Immature natural killer cell (primary cell): Measurements from ENCODE around the gene SLC45A3. TPM values are rescaled to one million over a fixed set of nuclear protein-coding genes. Genes with fewer than 3 reads are reported as not detected.

Source experiments
- DNase-seq, 3 donors: peaks; one replicate each; pipeline ENCODE4 v3.0.0; 2022; ENCODE audit warnings: mixed read lengths in 1 of 3
- H3K27ac Mint-ChIP-seq, 6 donors: one replicate each; pipeline ENCODE4 v1.8.0; 2020; ENCODE audit warnings: mixed read lengths in 6 of 6, mild to moderate bottlenecking in 5 of 6, inconsistent platforms in 4 of 6, moderate library complexity in 3 of 6
- H3K27me3 Mint-ChIP-seq, 3 donors: one replicate each; pipeline ENCODE4 v1.8.0; 2020 to 2021; ENCODE audit warnings: low read depth in 3 of 3, mild to moderate bottlenecking in 3 of 3, mixed read lengths in 3 of 3, moderate library complexity in 3 of 3, inconsistent platforms in 1 of 3
- H3K36me3 Mint-ChIP-seq, 3 donors: one replicate each; pipeline ENCODE4 v1.8.0; 2020; ENCODE audit warnings: mixed read lengths in 3 of 3, inconsistent platforms in 2 of 3, mild to moderate bottlenecking in 2 of 3
- H3K4me1 Mint-ChIP-seq, 2 donors: one replicate each; pipeline ENCODE4 v1.8.0; 2020; ENCODE audit warnings: inconsistent platforms in 2 of 2, mild to moderate bottlenecking in 2 of 2, mixed read lengths in 2 of 2, moderate library complexity in 1 of 2
- H3K4me3 Mint-ChIP-seq, 5 donors: one replicate each; pipeline ENCODE4 v1.8.0; 2020; ENCODE audit warnings: mild to moderate bottlenecking in 5 of 5, mixed read lengths in 5 of 5, inconsistent platforms in 3 of 5, moderate library complexity in 3 of 5
- H3K9me3 Mint-ChIP-seq, 6 donors: one replicate each; pipeline ENCODE4 v1.8.0; 2020; ENCODE audit warnings: mild to moderate bottlenecking in 6 of 6, mixed read lengths in 6 of 6, inconsistent platforms in 4 of 6, moderate library complexity in 3 of 6
- polyA plus RNA-seq, 3 donors: library from polyadenylated mRNA; unstranded; fragments of 300-500 nt; fragmentation: Illumina TruSeq; gene quantifications; one replicate each; pipeline ENCODE4 v1.2.3, GENCODE V29; 2021

SLC45A3 gene
- polyA plus RNA-seq, 3 donors from 2014 or later: not detected

GRCh38 chr1:205631768-205632668, 48.3 kb downstream of the SLC45A3 start, which contains the start of gene ELK4:
TSS of gene ELK4 (minus strand) at chr1:205632011. CDS start at chr1:205623882, 8,129 bp downstream.
- peak within 1 kb of the TSS; percentile 88 to 98 (median 94) for H3K4me3 Mint-ChIP-seq
- peak within 1 kb of the TSS; percentile 95 to 98 (median 98) for H3K27ac Mint-ChIP-seq
- no peaks in the 10 kb centered on the region for H3K9me3 Mint-ChIP-seq
- peak; percentile 99 for DNase-seq
- H3K4me1 Mint-ChIP-seq: peaks cover 37 to 52% of the 10 kb centered on the region in 2 donors
- peaks cover 2 to 9% (median 7%) of the 10 kb centered on the region in 3 donors for H3K27me3 Mint-ChIP-seq
- H3K36me3 Mint-ChIP-seq: no peaks in the 10 kb centered on the region

- H3K27me3 Mint-ChIP-seq: peaks cover 2 to 9% (median 7%) of the 10 kb centered on the region in 3 donors
- H3K9me3 Mint-ChIP-seq: no peaks in the 10 kb centered on the region
- H3K36me3 Mint-ChIP-seq: peaks cover 0 to 5% (median 0%) of the 10 kb centered on the region in 3 donors
- H3K4me1 Mint-ChIP-seq: peaks cover 45 to 61% of the 10 kb centered on the region in 2 donors
- DNase-seq: peak; percentile 87 to 89 (median 88)
- H3K4me3 Mint-ChIP-seq: peak overlapping the region; percentile 88 to 98 (median 94)
- peak overlapping the region; percentile 93 to 98 (median 96) for H3K27ac Mint-ChIP-seq
Measured at GRCh38 chr1:205631010-205631767, 49.1 kb downstream of the SLC45A3 start.

GRCh38 chr1:205630651-205631009, 49.7 kb downstream of the SLC45A3 start:
- Mint-ChIP-seq H3K27ac (peak overlapping the region; percentile 93 to 98 (median 96)), H3K9me3 (no peaks in the 10 kb centered on the region), H3K27me3 (peaks cover 2 to 9% (median 7%) of the 10 kb centered on the region in 3 donors), H3K4me1 (peaks cover 50 to 66% of the 10 kb centered on the region in 2 donors), H3K36me3 (peaks cover 0 to 5% (median 0%) of the 10 kb centered on the region in 3 donors), H3K4me3 (peak overlapping the region; percentile 88 to 98 (median 94))
- DNase-seq: no peak

- peak in 1 of 3 donors; percentile 4 for DNase-seq
- H3K36me3 Mint-ChIP-seq: peaks cover 0 to 5% (median 0%) of the 10 kb centered on the region in 3 donors
- H3K27me3 Mint-ChIP-seq: peaks cover 2 to 9% (median 7%) of the 10 kb centered on the region in 3 donors
- H3K27ac Mint-ChIP-seq: peak overlapping the region; percentile 93 to 98 (median 96)
- H3K4me3 Mint-ChIP-seq: peak overlapping the region; percentile 88 to 98 (median 94)
- peaks cover 51 to 69% of the 10 kb centered on the region in 2 donors for H3K4me1 Mint-ChIP-seq
- H3K9me3 Mint-ChIP-seq: no peaks in the 10 kb centered on the region
Measured at GRCh38 chr1:205630241-205630640, 50.1 kb downstream of the SLC45A3 start.

- Mint-ChIP-seq H3K27ac (peak overlapping the region; percentile 93 to 98 (median 96)), H3K36me3 (peaks cover 0 to 5% (median 0%) of the 10 kb centered on the region in 3 donors), H3K4me1 (peaks cover 56 to 74% of the 10 kb centered on the region in 2 donors), H3K9me3 (no peaks in the 10 kb centered on the region), H3K4me3 (peak overlapping the region; percentile 88 to 98 (median 94)), H3K27me3 (peaks cover 2 to 9% (median 7%) of the 10 kb centered on the region in 3 donors)
- DNase-seq: no peak
Measured at GRCh38 chr1:205629751-205630150, 50.6 kb downstream of the SLC45A3 start.

DNA sequence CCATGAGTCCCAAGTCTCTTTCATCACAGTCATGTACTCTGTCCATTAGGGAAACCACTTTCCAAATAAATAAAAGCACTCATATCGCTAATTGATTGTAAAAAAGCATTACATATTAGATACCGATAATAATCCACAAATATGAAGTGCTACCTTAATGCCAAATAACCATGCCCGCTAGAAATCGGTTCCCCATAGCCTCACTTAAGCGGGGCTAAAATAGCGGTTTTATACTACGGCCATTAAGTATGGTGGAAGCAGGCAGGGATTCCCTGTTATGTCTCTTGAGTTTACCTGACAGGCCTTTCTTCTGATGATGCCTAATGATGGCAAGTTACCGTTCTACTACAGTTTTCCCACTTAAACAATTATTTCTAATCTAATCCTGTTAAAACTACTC, 52.4 kb downstream of the SLC45A3 start:
- peak overlapping the region in 4 of 6 donors; percentile 15 to 78 (median 46) for H3K27ac Mint-ChIP-seq
- H3K4me1 Mint-ChIP-seq: peaks cover 63 to 83% of the 10 kb centered on the region in 2 donors
- peaks cover 0 to 5% (median 0%) of the 10 kb centered on the region in 3 donors for H3K36me3 Mint-ChIP-seq
- no peak overlapping the region for H3K4me3 Mint-ChIP-seq
- peaks cover 2 to 9% (median 7%) of the 10 kb centered on the region in 3 donors for H3K27me3 Mint-ChIP-seq
- no peak for DNase-seq
- H3K9me3 Mint-ChIP-seq: no peaks in the 10 kb centered on the region

DNA sequence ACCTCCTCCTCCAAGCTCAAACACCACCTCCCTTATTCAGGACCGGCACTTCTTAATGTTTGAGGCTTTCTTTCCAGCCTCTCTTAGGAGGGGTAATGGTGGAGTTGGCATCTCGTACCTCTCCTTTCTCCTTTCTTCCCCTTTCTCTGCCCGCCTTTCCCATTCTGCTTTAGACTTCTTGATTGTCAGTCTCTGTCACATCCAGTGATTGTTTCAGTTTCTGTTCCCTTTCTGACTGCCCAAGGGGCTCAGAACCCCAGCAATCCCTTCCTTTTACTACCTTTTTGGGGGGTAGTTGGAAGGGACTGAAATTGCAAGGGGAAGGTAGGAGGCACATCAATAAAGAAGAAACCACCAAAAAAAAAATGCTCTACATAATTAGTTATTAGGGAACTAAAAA, 54.1 kb downstream of the SLC45A3 start:
- no peak for DNase-seq
- Mint-ChIP-seq H3K4me3 (peak overlapping the region in 1 of 5 donors; percentile 51), H3K9me3 (no peaks in the 10 kb centered on the region), H3K36me3 (peaks cover 0 to 10% (median 0%) of the 10 kb centered on the region in 3 donors), H3K27me3 (peaks cover 2 to 4% (median 3%) of the 10 kb centered on the region in 3 donors), H3K27ac (peak overlapping the region; percentile 35 to 81 (median 75)), H3K4me1 (peaks cover 57 to 73% of the 10 kb centered on the region in 2 donors)

GRCh38 chr1:205623646-205624045, 56.7 kb downstream of the SLC45A3 start:
- no peak for DNase-seq
- Mint-ChIP-seq H3K36me3 (peaks cover 3 to 19% (median 6%) of the 10 kb centered on the region in 3 donors), H3K4me3 (no peak overlapping the region), H3K4me1 (peaks cover 39 to 63% of the 10 kb centered on the region in 2 donors), H3K27ac (peak overlapping the region in 4 of 6 donors; percentile 13 to 29 (median 21)), H3K27me3 (no peaks in the 10 kb centered on the region), H3K9me3 (no peaks in the 10 kb centered on the region)

DNA sequence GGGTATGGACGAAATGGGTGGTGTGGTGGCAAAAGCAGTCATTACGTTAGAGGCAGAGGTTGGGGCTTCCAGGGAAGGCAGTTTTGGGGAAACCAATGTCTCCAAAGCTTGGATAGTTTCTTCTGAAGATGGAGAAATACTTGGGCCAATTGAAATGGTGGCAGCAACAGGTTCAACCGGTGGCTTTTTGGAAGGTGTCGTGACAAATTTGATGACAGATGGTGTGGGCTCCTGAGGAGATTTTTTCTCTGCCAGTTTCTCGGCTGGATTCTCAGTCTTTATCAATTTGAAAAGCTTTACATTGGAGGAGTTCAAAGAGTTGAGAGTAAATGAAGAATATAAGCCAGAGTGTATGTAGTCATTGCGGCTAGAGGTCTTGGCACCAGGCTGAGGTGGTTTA, 60.0 kb downstream of the SLC45A3 start:
- no peak overlapping the region for H3K4me3 Mint-ChIP-seq
- H3K27me3 Mint-ChIP-seq: no peaks in the 10 kb centered on the region
- peaks cover 8 to 28% (median 15%) of the 10 kb centered on the region in 3 donors for H3K36me3 Mint-ChIP-seq
- DNase-seq: no peak
- peaks cover 13 to 37% of the 10 kb centered on the region in 2 donors for H3K4me1 Mint-ChIP-seq
- no peaks in the 10 kb centered on the region for H3K9me3 Mint-ChIP-seq
- peak overlapping the region in 3 of 6 donors; percentile 4 to 43 (median 13) for H3K27ac Mint-ChIP-seq

DNA sequence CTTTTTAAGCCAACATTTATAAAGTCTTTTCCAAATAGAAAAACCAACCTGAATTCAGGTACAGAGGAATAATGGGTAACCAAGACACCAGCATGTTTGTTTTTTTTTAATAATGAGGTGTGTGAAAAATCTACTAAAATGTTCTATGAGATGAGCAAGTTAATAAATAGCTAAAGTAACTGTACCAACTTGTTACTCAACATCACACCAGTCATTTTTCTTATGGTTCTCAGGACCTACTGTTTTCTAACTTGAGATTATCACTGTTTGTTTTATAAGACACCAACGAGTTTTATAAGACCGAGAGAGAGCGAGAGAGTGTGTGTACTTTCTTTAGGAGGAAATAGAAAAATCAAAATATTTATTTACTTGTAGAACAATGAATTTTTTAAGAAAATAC, 60.9 kb downstream of the SLC45A3 start:
- no peak for DNase-seq
- peaks cover 11 to 35% (median 20%) of the 10 kb centered on the region in 3 donors for H3K36me3 Mint-ChIP-seq
- H3K27me3 Mint-ChIP-seq: no peaks in the 10 kb centered on the region
- no peak overlapping the region for H3K27ac Mint-ChIP-seq
- H3K9me3 Mint-ChIP-seq: no peaks in the 10 kb centered on the region
- peaks cover 4 to 32% of the 10 kb centered on the region in 2 donors for H3K4me1 Mint-ChIP-seq
- H3K4me3 Mint-ChIP-seq: no peak overlapping the region

DNA sequence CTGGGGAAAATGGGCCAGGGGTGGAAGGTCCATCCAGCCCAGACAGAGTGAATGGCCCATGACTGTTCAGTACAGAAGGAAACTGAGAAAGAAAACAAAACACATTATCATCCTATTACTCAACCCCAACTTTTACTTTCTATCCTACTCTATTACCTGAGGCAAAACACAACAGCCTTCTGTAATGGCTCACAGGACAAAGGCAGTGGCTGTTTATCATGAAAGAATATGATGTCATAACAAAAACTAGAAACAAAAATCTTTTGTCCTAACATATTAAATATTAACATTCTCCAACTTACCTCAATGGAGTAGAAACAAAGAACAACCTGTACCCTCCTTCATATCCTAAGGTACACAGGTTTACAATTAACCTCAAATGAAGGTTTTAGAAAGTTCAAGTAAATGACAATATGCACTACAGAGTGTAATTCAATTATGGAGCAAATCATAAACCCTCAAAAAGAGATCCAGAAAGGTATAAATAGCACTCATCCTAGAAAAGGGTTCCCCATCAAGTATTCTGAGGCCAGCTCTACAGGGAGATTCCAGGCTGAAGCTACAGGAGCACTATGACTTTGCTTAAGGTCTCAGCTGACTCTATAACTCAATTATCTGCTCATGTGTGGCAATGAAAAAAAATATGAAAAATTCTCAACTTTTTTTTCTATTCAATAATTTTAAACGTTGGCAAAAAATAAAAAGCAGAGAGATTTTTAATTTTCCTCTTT, 63.6 kb downstream of the SLC45A3 start:
- H3K4me1 Mint-ChIP-seq: peaks cover 5 to 32% of the 10 kb centered on the region in 2 donors
- H3K36me3 Mint-ChIP-seq: peaks cover 18 to 39% (median 26%) of the 10 kb centered on the region in 3 donors
- H3K27ac Mint-ChIP-seq: peak overlapping the region in 3 of 6 donors; percentile 5 to 64 (median 26)
- no peaks in the 10 kb centered on the region for H3K9me3 Mint-ChIP-seq
- no peaks in the 10 kb centered on the region for H3K27me3 Mint-ChIP-seq
- DNase-seq: no peak
- no peak overlapping the region for H3K4me3 Mint-ChIP-seq

- H3K9me3 Mint-ChIP-seq: no peaks in the 10 kb centered on the region
- H3K36me3 Mint-ChIP-seq: peaks cover 18 to 48% (median 26%) of the 10 kb centered on the region in 3 donors
- H3K27me3 Mint-ChIP-seq: no peaks in the 10 kb centered on the region
- no peak for DNase-seq
- H3K27ac Mint-ChIP-seq: peak overlapping the region in 3 of 6 donors; percentile 24 to 50 (median 37)
- H3K4me3 Mint-ChIP-seq: no peak overlapping the region
- peaks cover 9 to 41% of the 10 kb centered on the region in 2 donors for H3K4me1 Mint-ChIP-seq
Measured at GRCh38 chr1:205615789-205616188, 64.5 kb downstream of the SLC45A3 start.
